K562 (cell line): Measurements from ENCODE around the gene PRKAG2. TPM values are rescaled to one million over a fixed set of nuclear protein-coding genes. Genes with fewer than 3 reads are reported as not detected.

Source experiments
- ATAC-seq: fragments of 200-7000 bp; cut with Tn5 transposase; 3 replicates; pipeline ENCODE4 v1.9.1; 2020; ENCODE audit warnings: moderate library complexity
- BruUV-seq: library from RNA; stranded (reverse); fragments of 400-500 nt; replicated peaks from 2 replicates; lab custom pipeline; 2021; lab: Mats Ljungman, UMichigan
- CTCF ChIA-PET: fragments of 300-600 bp; formaldehyde crosslinking; extraction: SDS; loops from one replicate; lab custom pipeline; 2021; ENCODE audit warnings: low intra/inter-chr PET ratio; lab: Yijun Ruan, JAX
- POLR2A ChIA-PET: fragments of 300-600, 350-650 bp; sonication (Branson Sonifier 250); formaldehyde crosslinking; extraction: SDS; loops from one replicate; lab custom pipeline; 2021; ENCODE audit warnings: antibody characterized with exemption, inconsistent platforms; lab: Yijun Ruan, JAX
- DNase-seq, 4 experiments: peaks; one replicate each; pipeline versions ENCODE4 v3.0.0 to v3.0.0-alpha.2; 2011 to 2018; ENCODE audit warnings: low spot score in 3 of 4, mixed read lengths in 3 of 4; ENCODE audit errors: extremely low read depth in 1 of 4
- FAIRE-seq: peaks from 2 replicates; lab custom pipeline; 2011; peaks lifted over from hg19 to GRCh38; lab: Jason Lieb, UNC
- H2AFZ ChIP-seq: 2 replicates; pipeline ENCODE4 v1.6.0; 2011; ENCODE audit warnings: low read depth, low read length, control low read depth, inconsistent platforms
- H3K27ac ChIP-seq: fragments of 200-600 bp; 3 replicates; pipeline ENCODE4 v1.8.0; 2011; ENCODE audit warnings: low read depth, mild to moderate bottlenecking, control low read depth, inconsistent platforms, low read length, moderate library complexity, mixed read lengths; ENCODE audit errors: extremely low read depth
- H3K27me3 ChIP-seq, 2 experiments: fragments of 300-600 bp in 1 of 2; 2 replicates in 1 of 2; 3 replicates in 1 of 2; pipeline versions ENCODE4 v1.6.0 to v1.8.0; 2011; ENCODE audit warnings: inconsistent platforms in 2 of 2, low read length in 2 of 2, mild to moderate bottlenecking in 1 of 2, mixed read lengths in 1 of 2, moderate library complexity in 1 of 2; ENCODE audit not compliant: control insufficient read depth in 2 of 2, insufficient read depth in 2 of 2
- H3K36me3 ChIP-seq: fragments of 300-600 bp; 3 replicates; pipeline ENCODE4 v1.8.0; 2011; ENCODE audit warnings: mild to moderate bottlenecking, low read length, inconsistent platforms; ENCODE audit not compliant: control insufficient read depth, insufficient read depth
- H3K4me1 ChIP-seq, 2 experiments: fragments of 200-600 bp in 1 of 2; replicated peaks in 1 of 2; 2 replicates in 1 of 2; 3 replicates in 1 of 2; pipeline versions ENCODE4 v1.5.1 to v1.8.0; 2011; ENCODE audit warnings: inconsistent platforms in 2 of 2, low read length in 2 of 2, mild to moderate bottlenecking in 1 of 2, mixed read lengths in 1 of 2, moderate library complexity in 1 of 2; ENCODE audit not compliant: control insufficient read depth in 2 of 2, insufficient read depth in 2 of 2
- H3K4me2 ChIP-seq: 2 replicates; pipeline ENCODE4 v1.6.1; 2011; ENCODE audit warnings: low read length, control low read depth, inconsistent platforms, mixed read lengths; ENCODE audit not compliant: insufficient read depth
- H3K4me3 ChIP-seq: fragments of 200-600 bp; sonication (generic), shearing (Covaris generic); 2 replicates; pipeline ENCODE4 v1.5.1; 2016; ENCODE audit warnings: control low read depth, inconsistent platforms
- H3K79me2 ChIP-seq: fragments of 200-600 bp; 3 replicates; pipeline ENCODE4 v1.8.0; 2011; ENCODE audit warnings: low read length, inconsistent platforms; ENCODE audit not compliant: control insufficient read depth, insufficient read depth
- H3K9ac ChIP-seq, 2 experiments: 2 replicates each; pipeline versions ENCODE4 v1.6.0 to v1.6.1; 2011; ENCODE audit warnings: low read depth in 2 of 2, low read length in 2 of 2, control low read depth in 1 of 2, inconsistent platforms in 1 of 2, mild to moderate bottlenecking in 1 of 2, mixed read lengths in 1 of 2; ENCODE audit not compliant: insufficient read depth in 1 of 2
- H3K9me1 ChIP-seq: one replicate; pipeline ENCODE4 v1.6.0; 2011; ENCODE audit warnings: inconsistent platforms, mild to moderate bottlenecking, low read length, moderate library complexity; ENCODE audit not compliant: control insufficient read depth, insufficient read depth
- H3K9me3 ChIP-seq: replicated peaks from 2 replicates; pipeline ENCODE4 v1.5.1; 2011; ENCODE audit warnings: low read depth, low read length, inconsistent platforms; ENCODE audit not compliant: control insufficient read depth, insufficient read depth
- H4K20me1 ChIP-seq: replicated peaks from 2 replicates; pipeline ENCODE4 v1.6.1; 2011; ENCODE audit warnings: low read length, inconsistent platforms, mixed read lengths; ENCODE audit not compliant: control insufficient read depth, insufficient read depth
- CHD4 ChIP-seq: fragments of 200-600 bp; sonication (generic); IDR thresholded peaks from 3 replicates; pipeline ENCODE4 v1.6.1; 2012; ENCODE audit warnings: low read depth, mild to moderate bottlenecking, mixed read lengths, low read length, inconsistent platforms; ENCODE audit not compliant: insufficient read depth, insufficient replicate concordance, poor library complexity, severe bottlenecking
- DACH1 ChIP-seq: fragments of 450-650 bp; IDR thresholded peaks from 2 replicates; pipeline ENCODE4 v1.6.1; 2018; ENCODE audit not compliant: partially characterized antibody
- ELF1 ChIP-seq: fragments of 200-800 bp; sonication (Bioruptor generic); IDR thresholded peaks from 2 replicates; pipeline ENCODE4 v1.6.1; 2016; ENCODE audit warnings: missing genetic modification characterization, missing compliant biosample characterization
- ETS2 ChIP-seq: IDR thresholded peaks from 2 replicates; pipeline ENCODE4 v1.6.1; 2016; ENCODE audit warnings: borderline replicate concordance, missing genetic modification characterization, mild to moderate bottlenecking, moderate library complexity, missing compliant biosample characterization; ENCODE audit not compliant: poor library complexity, severe bottlenecking
- HNRNPL ChIP-seq: fragments of 200-400 bp; formaldehyde crosslinking; IDR thresholded peaks from 2 replicates; pipeline ENCODE4 v1.6.1; 2017; ENCODE audit warnings: low read depth, mild to moderate bottlenecking, low read length
- NRF1 ChIP-seq, 2 experiments: fragments of 450-650 bp; IDR thresholded peaks in 1 of 2; conservative IDR thresholded peaks in 1 of 2; 2 replicates each; pipeline ENCODE4 v1.6.1; 2014; ENCODE audit warnings: mild to moderate bottlenecking in 2 of 2
- SUPT5H ChIP-seq: fragments of 450-650 bp; IDR thresholded peaks from 2 replicates; pipeline ENCODE4 v1.6.1; 2016
- TBP ChIP-seq: optimal IDR thresholded peaks from 2 replicates; pipeline ENCODE3; 2011; ENCODE audit warnings: low read depth, low read length, improper control_type of control experiment
- WGBS: fragments of 100-300 bp; shearing (Covaris generic); methylation state at CpG from one replicate; pipeline ENCODE4 v1.1.6; 2016; ENCODE audit warnings: low coverage, mixed read lengths; ENCODE audit not compliant: insufficient coverage; ENCODE audit errors: missing lambda C conversion rate; 5-methylcytosine and 5-hydroxymethylcytosine counted together
- in situ Hi-C: fragments of 300-500 bp; cut with MboI; formaldehyde crosslinking; loops from 4 replicates; pipeline ENCODE4 v1.15.0; 2018; ENCODE audit warnings: inconsistent platforms, mixed read lengths
- intact Hi-C: fragments of 100-400 bp; cut with micrococcal nuclease; formaldehyde crosslinking; loops from 2 replicates; pipeline ENCODE4 v1.14.2; 2022
- polyA plus RNA-seq, 8 experiments: library from polyadenylated mRNA; depleted of rRNA in 4 of 8; stranded (reverse) in 5 of 8; unstranded in 3 of 8; fragments of >200 nt; fragmentation: Nextera tagmentation in 2 of 8; fragmentation: Illumina TruSeq in 1 of 8; extraction: Ambion mirVana in 2 of 8; extraction: Trizol in 1 of 8; gene quantifications; 2 replicates each; pipeline versions ENCODE4 v1.2.1 to v1.2.3, GENCODE V29; 2011 to 2014; ENCODE audit warnings: inconsistent platforms in 1 of 8, missing spikeins in 1 of 8
- total RNA-seq, 7 experiments: library from RNA; depleted of rRNA in 6 of 7; stranded (reverse); fragments of >200 nt in 6 of 7; fragmentation: Illumina TruSeq in 2 of 7; extraction: Trizol in 2 of 7; gene quantifications; 2 replicates each; pipeline versions ENCODE4 v1.2.1 to v1.2.3, GENCODE V29; 2011 to 2021; ENCODE audit warnings: low replicate concordance in 1 of 7

PRKAG2 gene
- total and polyA plus RNA-seq, 9 of the 15 experiments (the other 6 are each of a cell fraction or from before 2014, with no cell fraction given) = 0.99 to 5.6 (median 3.3) TPM

GRCh38 chr7:151786241-151786640, 90.7 kb downstream of the PRKAG2 start (continued):
- TF ChIP-seq HNRNPL = no peak
- no peak for TF ChIP-seq ELF1 (tag)
- TF ChIP-seq DACH1 = no peak

GRCh38 chr7:151785681-151785965, 91.3 kb downstream of the PRKAG2 start:
- BruUV-seq = no TSS peak
- Histone ChIP-seq H3K9ac (no peak overlapping the region), H3K4me2 (no peak overlapping the region), H3K4me1 (peaks cover 0 to 8% of the 10 kb centered on the region in 2 experiments; a peak in 2 of 5 replicates), H3K36me3 (no peaks in the 10 kb centered on the region), H3K27me3 (peaks cover 48 to 74% of the 10 kb centered on the region in 2 experiments), H3K79me2 (no peaks in the 10 kb centered on the region), H3K9me1 (no peaks in the 10 kb centered on the region), H3K27ac (no peak overlapping the region), H4K20me1 (peaks cover 7% of the 10 kb centered on the region; the same call in 1 of the 2 replicates), H3K4me3 (no peak overlapping the region), H2AFZ (no peak overlapping the region), H3K9me3 (no peaks in the 10 kb centered on the region)
- CTCF ChIA-PET = no interaction called here
- DNase-seq (no peak), ATAC-seq (no peak), FAIRE-seq (no peak)
- in situ Hi-C loops = no loop called here
- intact Hi-C loops = no loop called here
- POLR2A ChIA-PET = interaction anchor here (1.2 to 1.7 kb wide), 2 partner anchors 9 to 10 kb away, joined by 3 read pairs; no protein-coding TSS in a partner anchor
- TF ChIP-seq CHD4 (no peak), TBP (no peak), SUPT5H (no peak), ETS2 (tag) (no peak), NRF1 (conservative IDR thresholded peaks at IDR 0.05 in 1 of 2, IDR thresholded peaks at IDR 0.05 in 1 of 2) (no peak)
- 2% methylated on average over 7 of the region's 7 CpGs for WGBS
